ENCODE data around the gene GJD3. TPM values are rescaled to one million over a fixed set of nuclear protein-coding genes. Genes with fewer than 3 reads are reported as not detected.

The GJD3 gene
- total RNA-seq, 2 experiments from 2014 or later, result not detected

DNA sequence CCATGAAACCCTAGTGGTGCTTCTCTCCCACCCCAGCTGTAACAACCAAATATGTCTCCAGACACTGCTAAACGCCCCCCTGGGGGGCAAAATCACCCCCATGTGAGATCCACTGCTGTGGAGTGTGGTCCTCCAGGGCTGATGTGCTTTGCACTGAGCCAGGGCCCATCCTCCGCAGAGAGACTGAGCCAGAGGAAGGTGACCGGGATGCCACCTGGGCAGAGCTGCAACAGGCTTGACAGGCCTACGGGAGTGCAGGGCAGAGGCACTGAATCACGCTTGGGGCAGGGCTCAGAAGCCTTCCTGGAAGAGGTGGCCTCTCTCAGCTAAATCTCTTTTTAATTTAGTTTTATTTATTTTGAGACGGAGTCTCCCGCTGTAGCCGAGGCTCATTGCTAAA, 4.4 kb downstream of the GJD3 start:
- intact Hi-C loops (cut with micrococcal nuclease; ENCODE audit: unreplicated experiment), result no loop called here
- CTCF ChIA-PET (ENCODE audit: unreplicated experiment), result no interaction called here
- H3K27ac ChIP-seq (ENCODE audit: low read depth, low read length, poor library complexity, severe bottlenecking), result no peak overlapping the region
- no peaks in the 10 kb centered on the region for H3K79me2 ChIP-seq (ENCODE audit: insufficient read depth, low read depth, low read length)
- BruUV-seq (replicated peaks), result no TSS peak
- POLR2A ChIA-PET, result no interaction called here
- no peak overlapping the region for H3K4me3 ChIP-seq (ENCODE audit: low read depth, low read length, poor library complexity, severe bottlenecking)
- TF ChIP-seq CTCF (conservative IDR thresholded peaks at IDR 0.05; ENCODE audit: low read length) (no peak), EZH2phosphoT487 (IDR thresholded peaks at IDR 0.05; ENCODE audit: borderline replicate concordance, low read depth, low read length) (no peak)
- no peaks in the 10 kb centered on the region for H3K9me2 ChIP-seq (ENCODE audit: insufficient read depth, low read length)
- no peak overlapping the region for H2AFZ ChIP-seq (ENCODE audit: low read length)
- no peaks in the 10 kb centered on the region for H3K9me3 ChIP-seq (ENCODE audit: low read length)
- no peaks in the 10 kb centered on the region for H3K36me3 ChIP-seq (ENCODE audit: insufficient read depth, low read length)
- H3K4me2 ChIP-seq (ENCODE audit: low read length), result no peak overlapping the region
- no peak for DNase-seq (ENCODE audit: low spot score)
- peaks cover 4% of the 10 kb centered on the region for H3K4me1 ChIP-seq (ENCODE audit: insufficient read depth, low read length, poor library complexity, severe bottlenecking)
- no peaks in the 10 kb centered on the region for H4K20me1 ChIP-seq (ENCODE audit: insufficient read depth, low read length)

- Histone ChIP-seq H3K27ac (ENCODE audit: low read depth, low read length, poor library complexity, severe bottlenecking) (no peak overlapping the region), H4K20me1 (ENCODE audit: insufficient read depth, low read length) (no peaks in the 10 kb centered on the region), H3K79me2 (ENCODE audit: insufficient read depth, low read depth, low read length) (no peaks in the 10 kb centered on the region), H3K4me1 (ENCODE audit: insufficient read depth, low read length, poor library complexity, severe bottlenecking) (peaks cover 4% of the 10 kb centered on the region), H3K36me3 (ENCODE audit: insufficient read depth, low read length) (no peaks in the 10 kb centered on the region), H3K9me2 (ENCODE audit: insufficient read depth, low read length) (no peaks in the 10 kb centered on the region), H3K9me3 (ENCODE audit: low read length) (no peaks in the 10 kb centered on the region), H3K4me2 (ENCODE audit: low read length) (peak overlapping the region; percentile 46), H3K4me3 (ENCODE audit: low read depth, low read length, poor library complexity, severe bottlenecking) (no peak overlapping the region), H2AFZ (ENCODE audit: low read length) (peak overlapping the region; percentile 53; the same call in 1 of the 2 replicates)
- BruUV-seq (replicated peaks), result no TSS peak
- peak; percentile 94 for TF ChIP-seq CTCF (conservative IDR thresholded peaks at IDR 0.05; ENCODE audit: low read length)
- no peak for TF ChIP-seq EZH2phosphoT487 (IDR thresholded peaks at IDR 0.05; ENCODE audit: borderline replicate concordance, low read depth, low read length)
- intact Hi-C loops (cut with micrococcal nuclease; ENCODE audit: unreplicated experiment), result loop anchor here (1.0 to 5.0 kb wide), 4 partner anchors 59 to 202 kb away; partner anchors contain the start of genes IGFBP4 and TOP2A
- ChIA-PET CTCF (ENCODE audit: unreplicated experiment) (interaction anchor here (0.8 kb wide), 1 partner anchor 175 kb away, joined by 6 read pairs; no protein-coding TSS in a partner anchor), POLR2A (interaction anchor here (0.8 to 1.0 kb wide), 2 partner anchors 51 to 138 kb away, joined by 3 to 6 read pairs; no protein-coding TSS in a partner anchor)
- DNase-seq (ENCODE audit: low spot score), result peak; percentile 86
These were observed 6.1 kb downstream of the GJD3 start for GRCh38 chr17:40358323-40359038.

Data from OCI-LY7 (cell line).